Kidney epithelial cell (primary cell): ENCODE data around the gene TNS4. TPM values are rescaled to one million over a fixed set of nuclear protein-coding genes. Genes with fewer than 3 reads are reported as not detected.

Experiments used
- DNase-seq: peaks from one replicate; pipeline ENCODE4 v3.0.0-alpha.2; 2010; ENCODE audit warnings: low read depth
- H3K27me3 ChIP-seq: 2 replicates; pipeline ENCODE4 v1.6.0; 2011; ENCODE audit warnings: low read length; ENCODE audit not compliant: control insufficient read depth, insufficient read depth
- H3K36me3 ChIP-seq: 2 replicates; pipeline ENCODE4 v1.5.1; 2011; ENCODE audit warnings: low read length; ENCODE audit not compliant: control insufficient read depth, insufficient read depth
- H3K4me3 ChIP-seq: 2 replicates; pipeline ENCODE4 v1.5.1; 2011; ENCODE audit warnings: low read depth, mild to moderate bottlenecking, control low read depth, low read length
- CTCF ChIP-seq: IDR thresholded peaks from 2 replicates; pipeline ENCODE4 v1.5.1; 2011; ENCODE audit warnings: mild to moderate bottlenecking, moderate library complexity, low read length, control low read depth, inconsistent platforms; ENCODE audit not compliant: insufficient read depth, poor library complexity, severe bottlenecking
- total RNA-seq: library from RNA; depleted of rRNA; stranded (reverse); fragments of >200 nt; gene quantifications from 2 replicates; pipeline ENCODE4 v1.2.3, GENCODE V29; 2015

Gene TNS4
- total RNA-seq, 1 donor from 2014 or later, result not detected

GRCh38 chr17:40511136-40511535 lies 9.7 kb upstream of the TNS4 start:
- no peak for DNase-seq
- no peaks in the 10 kb centered on the region for H3K27me3 ChIP-seq

GRCh38 chr17:40510328-40510648 lies 8.9 kb upstream of the TNS4 start:
- peak; percentile 94 for DNase-seq
- H3K36me3 ChIP-seq, result no peaks in the 10 kb centered on the region
- no peak for TF ChIP-seq CTCF
- no peaks in the 10 kb centered on the region for H3K27me3 ChIP-seq
- H3K4me3 ChIP-seq, result no peak overlapping the region

More at GRCh38 chr17:40511136-40511535, 9.7 kb upstream of the TNS4 start:
- no peak for TF ChIP-seq CTCF
- Histone ChIP-seq H3K4me3 (no peak overlapping the region), H3K36me3 (no peaks in the 10 kb centered on the region)

- Histone ChIP-seq H3K27me3 (no peaks in the 10 kb centered on the region), H3K36me3 (no peaks in the 10 kb centered on the region), H3K4me3 (no peak overlapping the region)
- no peak for DNase-seq
- TF ChIP-seq CTCF, result no peak
Measured at GRCh38 chr17:40509626-40510327, 8.4 kb upstream of the TNS4 start.

- TF ChIP-seq CTCF, result no peak
- Histone ChIP-seq H3K36me3 (no peaks in the 10 kb centered on the region), H3K4me3 (no peak overlapping the region)
Measured at GRCh38 chr17:40506786-40507185, 5.4 kb upstream of the TNS4 start.

DNA sequence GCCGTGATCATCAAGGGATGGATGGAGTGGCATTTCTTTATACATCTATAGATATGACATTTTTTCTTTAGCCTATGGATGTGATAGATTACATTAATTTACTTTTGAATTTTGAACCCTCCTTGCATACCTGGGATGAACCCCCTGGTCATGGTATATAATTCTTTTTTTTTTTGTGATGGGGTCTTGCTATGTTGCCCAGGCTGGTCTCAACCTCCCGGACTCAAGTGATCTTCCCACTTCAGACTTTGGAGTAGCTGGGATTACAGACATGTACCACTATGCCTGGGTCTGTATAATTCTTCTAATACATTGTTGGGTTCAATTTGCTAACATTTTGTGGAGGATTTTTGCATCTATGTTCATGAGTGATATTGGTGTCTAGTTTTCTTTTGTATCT lies 1.7 kb upstream of the TNS4 start:
- no peak overlapping the region for H3K4me3 ChIP-seq
- H3K27me3 ChIP-seq, result no peaks in the 10 kb centered on the region
- no peak for TF ChIP-seq CTCF
- no peaks in the 10 kb centered on the region for H3K36me3 ChIP-seq
- DNase-seq, result no peak

More at GRCh38 chr17:40506786-40507185, 5.4 kb upstream of the TNS4 start:
- H3K27me3 ChIP-seq, result no peaks in the 10 kb centered on the region
- no peak for DNase-seq

- Histone ChIP-seq H3K36me3 (no peaks in the 10 kb centered on the region), H3K4me3 (no peak overlapping the region), H3K27me3 (no peaks in the 10 kb centered on the region)
- no peak for DNase-seq
- no peak for TF ChIP-seq CTCF
Measured at GRCh38 chr17:40502716-40503115, 1.3 kb upstream of the TNS4 start.
